ENCODE results near the gene CES5A.

DNA sequence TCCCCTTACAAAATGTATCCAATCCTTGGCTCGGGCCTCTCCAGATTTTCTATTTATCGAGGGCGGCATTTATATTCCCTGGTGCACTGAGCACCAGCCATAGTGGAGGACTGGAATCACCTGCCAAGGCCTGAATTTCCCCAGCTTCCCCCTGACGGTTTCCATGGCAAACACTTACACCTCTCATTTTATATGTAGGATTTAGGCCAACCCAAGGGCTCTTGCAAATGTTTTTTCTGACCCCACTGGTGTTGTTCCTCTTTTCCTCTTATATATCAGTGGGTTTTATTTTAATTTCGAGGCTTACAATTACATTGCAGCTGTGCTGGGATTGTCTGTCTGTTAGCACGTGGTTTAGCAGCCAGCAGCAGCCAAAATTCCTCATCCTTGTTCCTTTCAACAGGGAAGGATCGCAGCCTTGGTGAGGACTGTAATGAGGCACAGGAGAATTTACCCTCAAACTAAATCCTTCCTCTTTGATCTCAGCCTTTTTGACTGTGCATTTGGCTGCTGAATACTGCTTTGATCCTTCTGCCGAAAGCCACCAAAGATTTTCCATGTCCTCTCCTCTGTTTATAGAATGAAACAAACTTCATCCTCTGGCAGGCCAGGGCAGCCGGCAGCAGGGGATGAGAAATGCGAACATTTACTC, 26.5 kb upstream of the CES5A start:
- TF ChIP-seq CTCF (IDR thresholded peaks at IDR 0.05 in 8 of 11, conservative IDR thresholded peaks at IDR 0.05 in 3 of 11) = no peak
- TF ChIP-seq POLR2A (IDR thresholded peaks at IDR 0.05) = no peak
- TF ChIP-seq POLR2AphosphoS5 (IDR thresholded peaks at IDR 0.05) = no peak
